ENCODE measurements around the gene TSPAN33.
A peak's percentile ranks its signal among the peaks of the same experiment; 100 is the strongest.

The TSPAN33 gene

GRCh38 chr7:129122751-129123509 is 21.6 kb upstream of the TSPAN33 start:
- Mint-ChIP-seq H3K27me3 (peaks cover 2% of the 10 kb centered on the region), H3K4me1 (ENCODE audit: low read depth) (peaks cover 14% of the 10 kb centered on the region), H3K27ac (peak overlapping the region; percentile 55), H3K36me3 (no peaks in the 10 kb centered on the region), H3K9me3 (ENCODE audit: low read depth) (no peaks in the 10 kb centered on the region), H3K4me3 (peak overlapping the region; percentile 4)

- H3K36me3 Mint-ChIP-seq, result no peaks in the 10 kb centered on the region
- no peaks in the 10 kb centered on the region for H3K9me3 Mint-ChIP-seq (ENCODE audit: low read depth)
- peaks cover 2% of the 10 kb centered on the region for H3K27me3 Mint-ChIP-seq
- peaks cover 14% of the 10 kb centered on the region for H3K4me1 Mint-ChIP-seq (ENCODE audit: low read depth)
- H3K27ac Mint-ChIP-seq, result no peak overlapping the region
- H3K4me3 Mint-ChIP-seq, result no peak overlapping the region
These were observed 21.0 kb upstream of the TSPAN33 start for GRCh38 chr7:129123510-129123857.

GRCh38 chr7:129126314-129126713 is 18.2 kb upstream of the TSPAN33 start:
- no peaks in the 10 kb centered on the region for H3K36me3 Mint-ChIP-seq
- H3K27ac Mint-ChIP-seq, result no peak overlapping the region
- H3K4me1 Mint-ChIP-seq (ENCODE audit: low read depth), result peaks cover 14% of the 10 kb centered on the region
- no peak overlapping the region for H3K4me3 Mint-ChIP-seq
- H3K9me3 Mint-ChIP-seq (ENCODE audit: low read depth), result no peaks in the 10 kb centered on the region
- peaks cover 2% of the 10 kb centered on the region for H3K27me3 Mint-ChIP-seq

GRCh38 chr7:129127154-129127553 is 17.4 kb upstream of the TSPAN33 start:
- no peaks in the 10 kb centered on the region for H3K9me3 Mint-ChIP-seq (ENCODE audit: low read depth)
- no peak overlapping the region for H3K4me3 Mint-ChIP-seq
- H3K4me1 Mint-ChIP-seq (ENCODE audit: low read depth), result peaks cover 9% of the 10 kb centered on the region
- H3K27me3 Mint-ChIP-seq, result peaks cover 2% of the 10 kb centered on the region
- no peaks in the 10 kb centered on the region for H3K36me3 Mint-ChIP-seq
- no peak overlapping the region for H3K27ac Mint-ChIP-seq

- Mint-ChIP-seq H3K36me3 (no peaks in the 10 kb centered on the region), H3K27me3 (peaks cover 2% of the 10 kb centered on the region), H3K4me3 (no peak overlapping the region), H3K27ac (no peak overlapping the region), H3K4me1 (ENCODE audit: low read depth) (peaks cover 4% of the 10 kb centered on the region), H3K9me3 (ENCODE audit: low read depth) (no peaks in the 10 kb centered on the region)
These were observed 16.9 kb upstream of the TSPAN33 start for GRCh38 chr7:129127601-129128000.

- peak overlapping the region; percentile 15 for H3K4me3 Mint-ChIP-seq
- peaks cover 3% of the 10 kb centered on the region for H3K36me3 Mint-ChIP-seq
- H3K27me3 Mint-ChIP-seq, result no peaks in the 10 kb centered on the region
- H3K9me3 Mint-ChIP-seq (ENCODE audit: low read depth), result no peaks in the 10 kb centered on the region
- peak overlapping the region; percentile 85 for H3K27ac Mint-ChIP-seq
- peaks cover 32% of the 10 kb centered on the region for H3K4me1 Mint-ChIP-seq (ENCODE audit: low read depth)
These were observed 10.0 kb upstream of the TSPAN33 start for GRCh38 chr7:129134356-129134987.

GRCh38 chr7:129136887-129137642 is 7.4 kb upstream of the TSPAN33 start:
- Mint-ChIP-seq H3K36me3 (peaks cover 3% of the 10 kb centered on the region), H3K4me1 (ENCODE audit: low read depth) (peaks cover 32% of the 10 kb centered on the region), H3K27ac (peak overlapping the region; percentile 87), H3K27me3 (no peaks in the 10 kb centered on the region), H3K9me3 (ENCODE audit: low read depth) (no peaks in the 10 kb centered on the region), H3K4me3 (peak overlapping the region; percentile 22)

GRCh38 chr7:129143724-129144094 is 798 bp upstream of the TSPAN33 start:
- Mint-ChIP-seq H3K27me3 (peaks cover 1% of the 10 kb centered on the region), H3K27ac (no peak overlapping the region), H3K4me1 (ENCODE audit: low read depth) (peaks cover 19% of the 10 kb centered on the region), H3K4me3 (peak overlapping the region; percentile 91), H3K36me3 (no peaks in the 10 kb centered on the region), H3K9me3 (ENCODE audit: low read depth) (no peaks in the 10 kb centered on the region)

GRCh38 chr7:129144834-129145668 is 544 bp downstream of the TSPAN33 start:
- Mint-ChIP-seq H3K4me3 (peak overlapping the region; percentile 87), H3K27me3 (peaks cover 1% of the 10 kb centered on the region), H3K36me3 (no peaks in the 10 kb centered on the region), H3K27ac (no peak overlapping the region), H3K9me3 (ENCODE audit: low read depth) (no peaks in the 10 kb centered on the region), H3K4me1 (ENCODE audit: low read depth) (peaks cover 19% of the 10 kb centered on the region)

- Mint-ChIP-seq H3K4me3 (peak overlapping the region; percentile 87), H3K9me3 (ENCODE audit: low read depth) (no peaks in the 10 kb centered on the region), H3K27ac (no peak overlapping the region), H3K36me3 (no peaks in the 10 kb centered on the region), H3K4me1 (ENCODE audit: low read depth) (peaks cover 19% of the 10 kb centered on the region), H3K27me3 (peaks cover 1% of the 10 kb centered on the region)
These were observed 1.9 kb downstream of the TSPAN33 start for GRCh38 chr7:129146237-129146979.

- no peak overlapping the region for H3K4me3 Mint-ChIP-seq
- peaks cover 19% of the 10 kb centered on the region for H3K4me1 Mint-ChIP-seq (ENCODE audit: low read depth)
- no peaks in the 10 kb centered on the region for H3K9me3 Mint-ChIP-seq (ENCODE audit: low read depth)
- H3K27ac Mint-ChIP-seq, result no peak overlapping the region
- no peaks in the 10 kb centered on the region for H3K36me3 Mint-ChIP-seq
- H3K27me3 Mint-ChIP-seq, result peaks cover 1% of the 10 kb centered on the region
These were observed 3.2 kb downstream of the TSPAN33 start for GRCh38 chr7:129147731-129148130.

- no peak overlapping the region for H3K27ac Mint-ChIP-seq
- no peaks in the 10 kb centered on the region for H3K9me3 Mint-ChIP-seq (ENCODE audit: low read depth)
- H3K27me3 Mint-ChIP-seq, result no peaks in the 10 kb centered on the region
- peaks cover 2% of the 10 kb centered on the region for H3K36me3 Mint-ChIP-seq
- no peak overlapping the region for H3K4me3 Mint-ChIP-seq
- H3K4me1 Mint-ChIP-seq (ENCODE audit: low read depth), result peaks cover 13% of the 10 kb centered on the region
These were observed 5.0 kb downstream of the TSPAN33 start for GRCh38 chr7:129149511-129149910.

- Mint-ChIP-seq H3K9me3 (ENCODE audit: low read depth) (no peaks in the 10 kb centered on the region), H3K27ac (no peak overlapping the region), H3K4me1 (ENCODE audit: low read depth) (peaks cover 10% of the 10 kb centered on the region), H3K36me3 (peaks cover 2% of the 10 kb centered on the region), H3K27me3 (no peaks in the 10 kb centered on the region), H3K4me3 (no peak overlapping the region)
These were observed 5.9 kb downstream of the TSPAN33 start for GRCh38 chr7:129150199-129150996.

All from activated naive CD8-positive, alpha-beta T cell (primary cell).